ENCODE measurements around the gene FICD.

Gene FICD

DNA sequence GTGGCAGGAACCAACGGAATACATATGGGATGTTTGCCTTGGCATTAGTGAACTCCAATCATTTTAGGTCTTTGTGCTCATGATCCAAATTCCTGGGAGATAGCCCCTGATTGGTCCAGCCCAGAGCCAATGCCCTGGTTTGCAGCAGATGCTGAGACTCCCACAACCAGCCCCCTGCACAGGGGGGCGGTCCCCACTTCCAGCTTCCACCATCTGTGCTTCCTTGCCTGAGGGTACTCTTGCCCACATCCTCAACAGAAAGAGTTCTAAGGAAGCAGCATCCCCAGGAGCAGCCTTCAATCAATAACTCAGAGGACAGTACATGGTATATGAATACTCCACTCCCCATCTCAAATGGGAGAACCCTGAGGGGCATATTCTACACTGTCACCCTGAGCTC, 39.7 kb upstream of the FICD start:
- Histone ChIP-seq H3K36me3 (ENCODE audit: low read depth) (no peaks in the 10 kb centered on the region), H3K4me3 (ENCODE audit: severe bottlenecking) (no peak overlapping the region), H3K9me3 (ENCODE audit: severe bottlenecking) (no peaks in the 10 kb centered on the region), H3K4me1 (ENCODE audit: insufficient read depth, poor library complexity, severe bottlenecking) (no peaks in the 10 kb centered on the region), H3K27me3 (ENCODE audit: insufficient read depth, poor library complexity, severe bottlenecking) (no peaks in the 10 kb centered on the region), H3K27ac (ENCODE audit: poor library complexity, severe bottlenecking) (no peak overlapping the region)
- no peak for ATAC-seq (ENCODE audit: low read depth)
- no peak for DNase-seq (ENCODE audit: low spot score)
- TF ChIP-seq, protein P1, sequence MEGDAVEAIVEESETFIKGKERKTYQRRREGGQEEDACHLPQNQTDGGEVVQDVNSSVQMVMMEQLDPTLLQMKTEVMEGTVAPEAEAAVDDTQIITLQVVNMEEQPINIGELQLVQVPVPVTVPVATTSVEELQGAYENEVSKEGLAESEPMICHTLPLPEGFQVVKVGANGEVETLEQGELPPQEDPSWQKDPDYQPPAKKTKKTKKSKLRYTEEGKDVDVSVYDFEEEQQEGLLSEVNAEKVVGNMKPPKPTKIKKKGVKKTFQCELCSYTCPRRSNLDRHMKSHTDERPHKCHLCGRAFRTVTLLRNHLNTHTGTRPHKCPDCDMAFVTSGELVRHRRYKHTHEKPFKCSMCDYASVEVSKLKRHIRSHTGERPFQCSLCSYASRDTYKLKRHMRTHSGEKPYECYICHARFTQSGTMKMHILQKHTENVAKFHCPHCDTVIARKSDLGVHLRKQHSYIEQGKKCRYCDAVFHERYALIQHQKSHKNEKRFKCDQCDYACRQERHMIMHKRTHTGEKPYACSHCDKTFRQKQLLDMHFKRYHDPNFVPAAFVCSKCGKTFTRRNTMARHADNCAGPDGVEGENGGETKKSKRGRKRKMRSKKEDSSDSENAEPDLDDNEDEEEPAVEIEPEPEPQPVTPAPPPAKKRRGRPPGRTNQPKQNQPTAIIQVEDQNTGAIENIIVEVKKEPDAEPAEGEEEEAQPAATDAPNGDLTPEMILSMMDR (IDR thresholded peaks at IDR 0.05; ENCODE audit: poor library complexity, severe bottlenecking) = no peak

DNA sequence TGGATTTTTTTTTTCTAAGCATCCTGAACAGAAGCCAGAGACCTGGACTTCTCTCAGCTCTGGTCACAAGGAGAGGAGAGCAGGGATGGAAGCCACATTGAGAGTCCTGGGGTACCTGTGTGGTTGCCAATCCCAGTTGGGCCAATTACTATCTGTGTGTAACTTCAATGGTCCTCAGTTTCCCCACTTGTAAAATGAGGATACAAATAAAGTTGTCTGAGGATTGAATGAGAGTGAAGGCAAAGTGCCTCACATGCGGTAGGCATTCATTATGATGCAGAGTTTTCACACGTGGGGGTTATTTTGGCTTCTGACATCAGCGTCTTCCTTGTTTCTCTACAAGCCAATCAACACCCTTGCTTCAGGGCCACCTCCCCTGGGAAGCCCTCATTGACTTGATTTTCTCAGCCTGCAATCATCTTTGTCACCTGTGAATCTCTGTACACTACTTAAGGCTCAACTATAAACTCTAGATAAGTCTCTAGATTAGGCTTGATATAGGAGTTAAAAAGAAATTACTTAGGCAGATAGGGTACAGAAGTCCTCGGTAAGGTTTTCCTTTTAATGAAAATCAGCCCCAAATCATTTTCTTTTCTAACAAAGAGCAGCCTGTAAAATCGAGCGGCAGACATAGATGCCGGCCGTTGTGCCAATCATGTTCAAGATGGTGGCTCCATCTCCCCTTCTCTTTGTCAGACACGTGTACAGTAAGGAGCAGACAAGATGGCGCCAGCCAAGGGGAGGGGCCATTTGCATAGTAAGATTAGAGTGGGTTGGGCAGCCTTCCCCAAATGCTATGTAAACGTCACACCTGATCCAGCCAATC, 37.8 kb upstream of the FICD start:
- no peak overlapping the region for H3K27ac ChIP-seq (ENCODE audit: poor library complexity, severe bottlenecking)
- DNase-seq (ENCODE audit: low spot score) = no peak
- ATAC-seq (ENCODE audit: low read depth) = no peak
- H3K27me3 ChIP-seq (ENCODE audit: insufficient read depth, poor library complexity, severe bottlenecking) = no peaks in the 10 kb centered on the region
- TF ChIP-seq, protein P1 (IDR thresholded peaks at IDR 0.05; ENCODE audit: poor library complexity, severe bottlenecking) = no peak
- peaks cover 5% of the 10 kb centered on the region for H3K4me1 ChIP-seq (ENCODE audit: insufficient read depth, poor library complexity, severe bottlenecking)
- no peaks in the 10 kb centered on the region for H3K36me3 ChIP-seq (ENCODE audit: low read depth)
- no peaks in the 10 kb centered on the region for H3K9me3 ChIP-seq (ENCODE audit: severe bottlenecking)
- H3K4me3 ChIP-seq (ENCODE audit: severe bottlenecking) = no peak overlapping the region

DNA sequence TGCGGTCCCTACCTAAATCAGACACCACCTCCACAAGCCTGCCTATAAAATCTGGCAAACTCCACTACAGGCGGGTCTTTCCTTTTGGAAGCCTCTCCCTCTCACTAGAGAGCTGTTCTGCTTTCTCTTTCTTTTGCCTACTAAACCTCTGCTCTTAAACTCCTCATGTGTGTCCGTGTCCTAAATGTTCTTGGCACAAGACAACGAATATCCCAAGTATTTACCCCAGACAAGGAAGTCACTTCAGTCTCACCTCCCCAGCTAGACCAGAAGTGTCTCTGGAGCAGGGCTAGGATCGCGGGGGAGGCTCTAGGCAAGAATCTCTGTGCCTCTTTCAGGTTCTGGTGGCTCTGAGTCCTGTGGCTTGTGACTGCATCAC, 37.2 kb upstream of the FICD start:
- no peak for ATAC-seq (ENCODE audit: low read depth)
- H3K27me3 ChIP-seq (ENCODE audit: insufficient read depth, poor library complexity, severe bottlenecking) = no peaks in the 10 kb centered on the region
- no peak overlapping the region for H3K4me3 ChIP-seq (ENCODE audit: severe bottlenecking)
- H3K9me3 ChIP-seq (ENCODE audit: severe bottlenecking) = no peaks in the 10 kb centered on the region
- no peak for DNase-seq (ENCODE audit: low spot score)
- TF ChIP-seq, protein P1 (IDR thresholded peaks at IDR 0.05; ENCODE audit: poor library complexity, severe bottlenecking) = no peak
- peaks cover 9% of the 10 kb centered on the region for H3K4me1 ChIP-seq (ENCODE audit: insufficient read depth, poor library complexity, severe bottlenecking)
- H3K36me3 ChIP-seq (ENCODE audit: low read depth) = no peaks in the 10 kb centered on the region
- no peak overlapping the region for H3K27ac ChIP-seq (ENCODE audit: poor library complexity, severe bottlenecking)

DNA sequence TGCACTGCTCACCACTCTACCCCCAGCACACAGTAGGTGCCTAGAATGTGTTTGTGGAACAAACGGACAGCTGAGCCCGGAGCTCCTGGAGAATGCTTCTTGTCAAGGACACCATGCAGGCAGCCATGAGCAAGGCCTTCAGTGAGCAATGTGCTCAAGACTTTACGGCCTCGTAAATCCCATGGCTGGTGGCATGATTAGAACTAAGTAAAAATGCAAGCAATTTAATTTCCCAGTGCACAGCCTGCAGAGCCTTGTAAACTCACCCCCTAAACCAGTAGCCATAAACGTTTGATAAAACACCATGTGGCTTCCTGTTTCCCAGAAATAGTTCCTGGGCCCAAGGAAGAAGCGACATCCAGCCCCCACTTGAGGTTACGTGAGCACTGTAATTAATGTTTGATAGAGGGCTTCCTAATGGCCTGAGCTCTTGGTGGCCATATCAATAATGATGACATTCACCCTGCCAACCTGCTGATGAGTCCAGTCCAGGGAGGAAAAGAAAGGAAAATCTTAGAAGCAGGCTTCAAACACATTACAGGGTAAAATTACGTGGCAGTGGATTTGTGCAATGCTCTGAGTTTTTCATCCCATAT, 36.4 kb upstream of the FICD start:
- no peaks in the 10 kb centered on the region for H3K27me3 ChIP-seq (ENCODE audit: insufficient read depth, poor library complexity, severe bottlenecking)

More for the DNA sequence above, 36.4 kb upstream of the FICD start:
- Histone ChIP-seq H3K27ac (ENCODE audit: poor library complexity, severe bottlenecking) (no peak overlapping the region), H3K4me3 (ENCODE audit: severe bottlenecking) (no peak overlapping the region), H3K9me3 (ENCODE audit: severe bottlenecking) (no peaks in the 10 kb centered on the region), H3K36me3 (ENCODE audit: low read depth) (no peaks in the 10 kb centered on the region), H3K4me1 (ENCODE audit: insufficient read depth, poor library complexity, severe bottlenecking) (peaks cover 17% of the 10 kb centered on the region)
- ATAC-seq (ENCODE audit: low read depth) = no peak
- no peak for DNase-seq (ENCODE audit: low spot score)
- TF ChIP-seq, protein P1 (IDR thresholded peaks at IDR 0.05; ENCODE audit: poor library complexity, severe bottlenecking) = no peak

Measured in RWPE2 (cell line).